GM12864 (cell line): ENCODE measurements around the gene MLYCD.

Source experiments
- DNase-seq: peaks from one replicate; pipeline ENCODE4 v3.0.0-alpha.2; 2011; ENCODE audit warnings: low read depth
- H3K4me3 ChIP-seq: 2 replicates; pipeline ENCODE4 v1.5.1; 2011; ENCODE audit warnings: mild to moderate bottlenecking, low read depth, low read length, control low read depth
- TF ChIP-seq, protein P1 (sequence below): IDR thresholded peaks from 2 replicates; pipeline ENCODE4 v1.5.1; 2011; ENCODE audit warnings: low read depth, mild to moderate bottlenecking, moderate library complexity, low read length, control low read depth, inconsistent platforms; ENCODE audit errors: missing control alignments

MLYCD gene

DNA sequence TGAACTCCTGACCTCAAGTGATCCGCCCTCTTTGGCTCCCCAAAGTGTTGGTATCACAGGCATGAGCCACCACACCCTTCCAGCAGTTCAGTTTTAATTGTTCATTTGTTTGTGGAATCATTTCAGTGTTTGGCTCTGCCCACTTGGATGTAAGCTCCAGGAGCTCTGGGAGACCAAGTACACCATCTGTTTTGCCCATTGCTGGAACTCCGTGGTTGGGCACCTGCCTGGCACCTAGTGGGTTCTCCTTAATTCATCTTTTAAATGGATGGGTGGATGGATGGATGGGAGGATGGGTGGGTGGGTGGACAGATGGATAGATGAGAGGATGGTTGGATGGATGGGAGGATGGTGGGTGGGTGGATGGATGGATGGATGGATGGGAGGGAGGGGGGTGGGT, 68.2 kb downstream of the MLYCD start:
- no peak overlapping the region for H3K4me3 ChIP-seq
- TF ChIP-seq, protein P1, sequence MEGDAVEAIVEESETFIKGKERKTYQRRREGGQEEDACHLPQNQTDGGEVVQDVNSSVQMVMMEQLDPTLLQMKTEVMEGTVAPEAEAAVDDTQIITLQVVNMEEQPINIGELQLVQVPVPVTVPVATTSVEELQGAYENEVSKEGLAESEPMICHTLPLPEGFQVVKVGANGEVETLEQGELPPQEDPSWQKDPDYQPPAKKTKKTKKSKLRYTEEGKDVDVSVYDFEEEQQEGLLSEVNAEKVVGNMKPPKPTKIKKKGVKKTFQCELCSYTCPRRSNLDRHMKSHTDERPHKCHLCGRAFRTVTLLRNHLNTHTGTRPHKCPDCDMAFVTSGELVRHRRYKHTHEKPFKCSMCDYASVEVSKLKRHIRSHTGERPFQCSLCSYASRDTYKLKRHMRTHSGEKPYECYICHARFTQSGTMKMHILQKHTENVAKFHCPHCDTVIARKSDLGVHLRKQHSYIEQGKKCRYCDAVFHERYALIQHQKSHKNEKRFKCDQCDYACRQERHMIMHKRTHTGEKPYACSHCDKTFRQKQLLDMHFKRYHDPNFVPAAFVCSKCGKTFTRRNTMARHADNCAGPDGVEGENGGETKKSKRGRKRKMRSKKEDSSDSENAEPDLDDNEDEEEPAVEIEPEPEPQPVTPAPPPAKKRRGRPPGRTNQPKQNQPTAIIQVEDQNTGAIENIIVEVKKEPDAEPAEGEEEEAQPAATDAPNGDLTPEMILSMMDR: no peak
- DNase-seq: no peak

- DNase-seq: no peak
- no peak within 1 kb of the TSS for H3K4me3 ChIP-seq
- TF ChIP-seq, protein P1: peak; percentile 57
Measured at GRCh38 chr16:83967838-83968305, 69.0 kb downstream of the MLYCD start, which contains the start of gene NECAB2. Gene NECAB2, plus strand, starts transcription at chr16:83968244. Its CDS starts 405 bp downstream, at chr16:83968649.

DNA sequence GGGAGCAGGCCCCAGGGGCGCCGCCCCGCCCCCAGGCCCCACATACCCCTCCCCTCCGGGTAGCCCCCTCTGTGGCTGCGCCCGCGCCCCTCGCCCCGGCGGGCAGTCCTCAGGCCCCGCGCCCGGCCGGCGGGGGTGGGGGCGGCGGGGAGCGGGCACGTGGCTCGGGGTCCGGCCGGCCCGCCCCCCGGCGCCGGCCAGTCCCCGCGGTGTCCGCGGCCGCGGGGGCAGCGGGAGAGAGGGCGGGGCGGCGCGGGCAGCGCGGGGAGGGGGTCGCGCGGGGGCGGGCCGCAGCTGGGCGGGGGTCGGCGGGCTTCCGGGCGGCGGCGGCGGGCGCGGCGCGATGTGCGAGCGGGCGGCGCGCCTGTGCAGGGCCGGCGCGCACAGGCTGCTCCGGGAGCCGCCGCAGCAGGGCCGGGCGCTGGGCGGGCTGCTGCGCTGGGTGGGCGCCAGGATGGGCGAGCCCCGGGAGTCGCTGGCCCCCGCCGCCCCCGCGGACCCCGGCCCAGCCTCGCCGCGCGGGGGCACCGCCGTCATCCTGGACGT, 69.5 kb downstream of the MLYCD start:
- DNase-seq: no peak
- H3K4me3 ChIP-seq: no peak overlapping the region
- TF ChIP-seq, protein P1: no peak

GRCh38 chr16:83968891-83969649, 70.2 kb downstream of the MLYCD start:
- TF ChIP-seq, protein P1: no peak
- H3K4me3 ChIP-seq: no peak overlapping the region
- DNase-seq: no peak

DNA sequence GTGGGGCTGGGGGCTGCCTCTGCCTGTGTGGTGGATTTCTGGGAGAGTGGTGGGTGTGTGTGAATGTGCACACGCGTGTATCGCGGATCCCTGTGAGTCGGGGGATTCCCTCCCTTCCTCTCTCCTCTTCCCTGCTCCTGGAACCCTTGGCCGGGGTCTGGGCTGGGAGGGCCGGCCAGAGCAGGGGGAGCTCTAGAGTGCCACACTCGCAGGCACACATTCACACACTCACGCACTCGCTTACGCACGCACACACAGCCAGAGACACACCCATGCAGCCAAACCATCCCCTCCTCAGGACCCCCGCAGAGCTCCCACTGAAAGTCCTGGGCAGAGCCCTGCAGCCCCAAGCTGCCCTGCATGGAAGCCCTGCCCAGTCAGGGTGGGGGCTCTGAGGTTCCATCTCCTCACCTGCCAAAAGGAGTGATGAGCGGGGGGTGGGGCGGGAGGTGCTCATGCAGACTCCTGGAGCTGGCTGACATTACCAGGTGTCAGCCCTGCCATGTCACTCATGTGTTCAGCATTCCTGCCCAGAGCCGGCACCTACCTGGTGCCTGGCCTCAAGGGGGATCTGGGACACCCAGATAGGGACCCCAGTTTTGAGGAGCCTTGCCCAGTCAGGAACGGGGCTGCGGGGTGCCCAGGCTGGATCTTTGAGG, 71.0 kb downstream of the MLYCD start:
- H3K4me3 ChIP-seq: no peak overlapping the region
- TF ChIP-seq, protein P1: no peak
- no peak for DNase-seq

DNA sequence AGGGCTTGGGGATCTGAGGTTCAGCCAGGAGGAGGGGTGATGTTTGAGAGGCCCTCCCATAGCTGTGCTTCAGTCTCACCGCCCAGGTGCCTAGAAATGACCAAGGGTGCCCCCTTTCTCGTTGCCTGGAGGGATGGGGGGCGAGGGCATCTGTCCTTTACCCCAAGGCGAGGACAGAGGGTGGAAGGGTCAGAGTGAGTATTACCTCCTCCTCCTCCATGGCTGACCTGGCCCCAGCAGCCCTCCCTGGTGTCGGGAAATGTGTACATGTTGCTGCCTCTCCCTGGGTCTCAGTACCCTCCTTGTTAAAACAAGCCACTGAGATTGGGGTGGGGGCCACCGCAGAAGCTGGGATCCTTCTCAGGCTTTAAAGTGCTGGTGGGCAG, 71.5 kb downstream of the MLYCD start:
- no peak for DNase-seq
- TF ChIP-seq, protein P1: no peak
- H3K4me3 ChIP-seq: no peak overlapping the region
